OCI-LY3 (cell line): Measurements from ENCODE around the gene ZNF764.

ENCODE experiments used
- H2AFZ ChIP-seq: fragments of 200-600, 300-600 bp; shearing (Covaris generic); 2 replicates; pipeline ENCODE4 v1.6.0; 2014; ENCODE audit warnings: antibody characterized with exemption, low read depth, low read length
- H3K27ac ChIP-seq: fragments of 200-600, 300-600 bp; sonication (generic); 2 replicates; pipeline ENCODE4 v1.5.1; 2014; ENCODE audit warnings: mild to moderate bottlenecking, low read length, moderate library complexity, mixed read lengths
- H3K27me3 ChIP-seq: fragments of 200-600, 300-600 bp; sonication (generic); 2 replicates; pipeline ENCODE4 v1.6.1; 2014; ENCODE audit warnings: low read depth, low read length, mixed read lengths
- H3K36me3 ChIP-seq: fragments of 200-600, 300-600 bp; sonication (generic); replicated peaks from 2 replicates; pipeline ENCODE3; 2014; ENCODE audit warnings: low read depth, low read length, mixed read lengths
- H3K4me1 ChIP-seq: fragments of 300-600, 200-600 bp; sonication (generic); 2 replicates; pipeline ENCODE4 v1.6.1; 2014; ENCODE audit warnings: low read length, mixed read lengths
- H3K4me2 ChIP-seq: fragments of 200-600, 300-600 bp; sonication (generic); 2 replicates; pipeline ENCODE4 v1.6.1; 2014; ENCODE audit warnings: low read length, mixed read lengths
- H3K4me3 ChIP-seq: fragments of 300-600, 200-600 bp; sonication (generic); 2 replicates; pipeline ENCODE4 v1.5.1; 2014; ENCODE audit warnings: antibody characterized with exemption, mild to moderate bottlenecking, low read length, moderate library complexity
- H3K79me2 ChIP-seq: fragments of 300-600, 200-600 bp; shearing (Covaris generic); 2 replicates; pipeline ENCODE4 v1.6.1; 2014; ENCODE audit warnings: mild to moderate bottlenecking, low read length, mixed read lengths
- H3K9ac ChIP-seq: fragments of 300-600, 200-600 bp; shearing (Covaris generic); 2 replicates; pipeline ENCODE4 v1.6.0; 2014; ENCODE audit warnings: mild to moderate bottlenecking, low read length, moderate library complexity
- H3K9me3 ChIP-seq: fragments of 200-600, 300-600 bp; shearing (Covaris generic); 2 replicates; pipeline ENCODE4 v1.6.1; 2014; ENCODE audit warnings: low read length, mixed read lengths; ENCODE audit not compliant: insufficient read depth
- H4K20me1 ChIP-seq: fragments of 200-600, 300-600 bp; sonication (generic); 2 replicates; pipeline ENCODE4 v1.6.1; 2016; ENCODE audit warnings: low read length, mixed read lengths; ENCODE audit not compliant: insufficient read depth
- EZH2phosphoT487 ChIP-seq: fragments of 200-600 bp; shearing (Covaris generic); IDR thresholded peaks from 2 replicates; pipeline ENCODE4 v1.6.1; 2018; ENCODE audit warnings: antibody characterized with exemption, mixed run types, low read depth
- TF ChIP-seq, protein P1 (sequence below): fragments of 200-600, 300-600 bp; sonication (generic); IDR thresholded peaks from 2 replicates; pipeline ENCODE4 v1.5.1; 2014; ENCODE audit warnings: antibody characterized with exemption, low read length, low read depth

The ZNF764 gene

DNA sequence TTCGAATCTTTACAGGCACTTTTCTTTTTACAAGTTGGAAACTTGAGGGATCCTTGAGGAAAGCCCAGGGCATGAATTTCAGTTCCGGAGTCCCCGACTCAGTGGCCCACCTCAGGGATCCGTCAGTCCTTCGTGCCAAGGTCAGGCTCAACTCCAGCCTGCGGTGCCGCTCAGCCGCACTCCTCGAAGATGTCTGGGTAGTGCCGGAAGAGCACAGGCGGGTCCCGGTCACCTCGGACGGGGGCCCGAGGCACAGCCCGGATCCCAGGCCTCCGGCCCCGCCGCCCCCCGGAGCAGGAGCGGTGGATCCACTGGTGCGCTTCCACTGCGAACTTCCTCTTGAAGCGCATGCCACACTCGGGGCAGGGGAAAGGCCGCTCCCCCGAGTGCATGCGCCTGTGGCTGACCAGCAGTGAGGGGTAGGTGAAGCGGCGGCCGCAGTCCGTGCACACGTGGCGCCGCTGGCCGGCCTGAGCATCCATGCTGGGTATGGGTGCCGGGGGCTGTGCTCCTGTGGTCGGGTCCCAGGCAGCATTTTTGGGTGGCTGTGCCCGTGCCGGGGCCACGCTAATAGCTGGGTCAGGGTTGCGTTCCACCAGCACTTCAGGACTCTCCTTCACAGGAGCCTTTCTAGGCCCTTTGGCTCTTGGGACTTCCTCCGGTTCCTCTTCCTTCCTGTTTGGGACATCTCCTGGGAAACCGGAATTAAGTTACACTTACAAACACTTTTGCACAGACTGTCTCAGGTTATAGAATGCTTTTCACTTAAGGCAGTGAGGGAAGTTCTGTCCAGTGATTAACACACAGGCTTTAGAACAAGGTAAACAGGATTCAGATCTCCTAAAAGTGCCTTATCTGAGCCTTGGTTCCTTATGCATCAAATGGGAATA lies 11.8 kb upstream of the ZNF764 start:
- H3K27ac ChIP-seq: no peak overlapping the region
- H3K4me1 ChIP-seq: peaks cover 22% of the 10 kb centered on the region; the same call in 1 of the 2 replicates
- TF ChIP-seq EZH2phosphoT487: no peak
- TF ChIP-seq, protein P1, sequence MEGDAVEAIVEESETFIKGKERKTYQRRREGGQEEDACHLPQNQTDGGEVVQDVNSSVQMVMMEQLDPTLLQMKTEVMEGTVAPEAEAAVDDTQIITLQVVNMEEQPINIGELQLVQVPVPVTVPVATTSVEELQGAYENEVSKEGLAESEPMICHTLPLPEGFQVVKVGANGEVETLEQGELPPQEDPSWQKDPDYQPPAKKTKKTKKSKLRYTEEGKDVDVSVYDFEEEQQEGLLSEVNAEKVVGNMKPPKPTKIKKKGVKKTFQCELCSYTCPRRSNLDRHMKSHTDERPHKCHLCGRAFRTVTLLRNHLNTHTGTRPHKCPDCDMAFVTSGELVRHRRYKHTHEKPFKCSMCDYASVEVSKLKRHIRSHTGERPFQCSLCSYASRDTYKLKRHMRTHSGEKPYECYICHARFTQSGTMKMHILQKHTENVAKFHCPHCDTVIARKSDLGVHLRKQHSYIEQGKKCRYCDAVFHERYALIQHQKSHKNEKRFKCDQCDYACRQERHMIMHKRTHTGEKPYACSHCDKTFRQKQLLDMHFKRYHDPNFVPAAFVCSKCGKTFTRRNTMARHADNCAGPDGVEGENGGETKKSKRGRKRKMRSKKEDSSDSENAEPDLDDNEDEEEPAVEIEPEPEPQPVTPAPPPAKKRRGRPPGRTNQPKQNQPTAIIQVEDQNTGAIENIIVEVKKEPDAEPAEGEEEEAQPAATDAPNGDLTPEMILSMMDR: no peak
- no peaks in the 10 kb centered on the region for H3K27me3 ChIP-seq
- H3K9ac ChIP-seq: no peak overlapping the region
- H3K36me3 ChIP-seq: no peaks in the 10 kb centered on the region
- H3K79me2 ChIP-seq: 0 out of 2 replicates have a peak, but pooled peaks cover 5% of the 10 kb centered on the region
- no peak overlapping the region for H3K4me3 ChIP-seq
- H2AFZ ChIP-seq: no peak overlapping the region
- no peaks in the 10 kb centered on the region for H4K20me1 ChIP-seq
- no peaks in the 10 kb centered on the region for H3K9me3 ChIP-seq
- no peak overlapping the region for H3K4me2 ChIP-seq

DNA sequence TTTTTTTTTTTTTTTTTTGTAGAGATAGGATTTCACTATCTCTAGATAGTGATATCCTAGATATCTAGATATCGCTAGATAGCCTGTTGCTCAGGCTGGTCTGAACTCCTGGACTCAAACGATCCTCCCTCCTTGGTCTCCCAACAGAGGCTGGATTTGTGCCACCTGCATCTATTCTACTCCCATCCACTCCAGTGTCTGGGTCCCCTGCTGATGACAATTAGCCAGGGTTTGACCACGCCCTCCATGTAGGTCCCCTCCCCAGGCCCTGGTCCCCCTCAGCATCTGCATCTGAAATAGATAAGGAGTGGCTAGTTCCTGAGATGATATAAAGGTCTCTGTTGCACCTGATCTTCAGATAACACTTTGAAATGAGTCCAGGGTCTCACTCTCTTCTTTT lies 11.1 kb upstream of the ZNF764 start:
- TF ChIP-seq, protein P1: no peak
- TF ChIP-seq EZH2phosphoT487: no peak
- H3K9me3 ChIP-seq: no peaks in the 10 kb centered on the region
- 0 out of 2 replicates have a peak, but pooled peaks cover 5% of the 10 kb centered on the region for H3K79me2 ChIP-seq
- H4K20me1 ChIP-seq: no peaks in the 10 kb centered on the region
- H3K36me3 ChIP-seq: no peaks in the 10 kb centered on the region
- H2AFZ ChIP-seq: no peak overlapping the region
- H3K27ac ChIP-seq: no peak overlapping the region
- no peak overlapping the region for H3K9ac ChIP-seq
- peaks cover 22% of the 10 kb centered on the region; the same call in 1 of the 2 replicates for H3K4me1 ChIP-seq
- H3K4me3 ChIP-seq: no peak overlapping the region
- H3K27me3 ChIP-seq: no peaks in the 10 kb centered on the region
- H3K4me2 ChIP-seq: no peak overlapping the region

DNA sequence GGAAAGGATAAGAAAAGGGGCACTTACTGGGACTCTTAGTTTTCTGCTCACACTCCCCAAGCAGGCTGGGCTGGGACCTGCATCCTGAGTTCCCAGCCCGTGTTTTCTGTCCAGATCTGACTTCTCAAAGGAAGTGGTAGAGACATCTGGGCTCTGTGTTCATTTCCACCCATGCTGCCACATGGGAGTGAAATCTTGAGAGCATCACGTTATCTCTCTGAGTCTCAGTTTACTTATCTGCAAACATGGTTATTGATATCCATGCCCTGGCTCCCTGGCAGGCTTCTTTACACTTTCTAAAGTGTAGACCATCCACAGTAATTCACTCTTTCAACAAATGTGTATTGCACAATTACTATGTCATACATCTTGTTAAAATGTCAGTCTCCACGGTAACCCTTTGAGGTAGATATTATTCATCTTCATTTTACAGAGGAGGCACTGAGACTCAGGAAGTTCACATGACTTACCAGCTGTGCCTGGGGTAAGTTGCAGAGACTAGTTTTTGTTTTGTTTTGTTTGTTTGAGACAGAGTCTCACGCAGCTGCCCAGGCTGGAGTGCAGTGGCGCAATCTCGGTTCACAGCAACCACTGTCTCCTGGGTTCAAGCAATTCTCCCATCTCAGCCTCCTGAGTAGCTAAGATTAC lies 9.9 kb upstream of the ZNF764 start:
- no peaks in the 10 kb centered on the region for H3K9me3 ChIP-seq
- H3K4me1 ChIP-seq: peaks cover 20% of the 10 kb centered on the region; the same call in 1 of the 2 replicates
- no peak overlapping the region for H3K4me3 ChIP-seq
- no peak overlapping the region for H3K27ac ChIP-seq
- H3K27me3 ChIP-seq: no peaks in the 10 kb centered on the region
- H4K20me1 ChIP-seq: no peaks in the 10 kb centered on the region
- TF ChIP-seq, protein P1: no peak
- TF ChIP-seq EZH2phosphoT487: no peak
- H3K36me3 ChIP-seq: no peaks in the 10 kb centered on the region
- H3K79me2 ChIP-seq: 0 out of 2 replicates have a peak, but pooled peaks cover 5% of the 10 kb centered on the region
- no peak overlapping the region for H3K9ac ChIP-seq
- H2AFZ ChIP-seq: no peak overlapping the region
- no peak overlapping the region for H3K4me2 ChIP-seq
